ENCODE results near the gene TMEM252. TPM values are rescaled to one million over a fixed set of nuclear protein-coding genes. Genes with fewer than 3 reads are reported as not detected.

TMEM252 gene
- total and polyA plus RNA-seq, 4 donors: not detected

DNA sequence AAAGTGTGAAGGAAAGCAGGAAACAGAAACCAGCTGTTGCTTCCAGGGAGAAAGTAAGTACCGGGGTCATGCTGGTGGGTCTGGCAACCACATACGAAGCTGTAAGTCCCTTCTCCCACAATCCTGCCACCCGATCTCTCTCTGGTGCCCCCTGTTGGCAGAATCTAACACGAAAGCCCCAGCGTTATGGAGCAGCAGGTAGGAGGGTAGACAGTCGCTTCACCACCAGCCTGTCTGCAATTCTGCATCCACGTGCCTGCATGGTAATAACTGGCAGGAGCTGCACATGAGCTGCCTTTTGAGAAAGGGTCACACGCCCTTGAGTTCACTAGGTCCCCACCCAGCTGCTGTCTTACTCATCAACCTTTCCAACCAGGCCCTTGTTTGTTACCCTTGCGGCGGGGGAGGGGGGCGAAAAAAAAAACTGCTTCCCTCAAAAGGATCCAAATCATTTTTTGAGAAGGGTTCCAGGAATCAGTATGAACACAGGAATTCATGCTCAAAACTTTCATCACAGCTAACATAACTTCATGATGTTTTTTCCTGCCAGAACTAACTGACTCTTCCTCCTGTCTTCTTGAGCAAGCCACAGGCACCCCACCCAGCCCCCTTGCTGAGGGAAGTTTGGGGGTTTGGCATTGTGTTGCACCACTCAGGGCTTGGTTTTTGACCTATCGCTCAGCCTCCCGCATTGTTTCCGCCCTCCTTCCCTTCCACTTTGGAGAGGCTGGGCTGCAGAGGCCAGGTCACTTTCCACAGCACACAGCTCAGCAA lies 19.6 kb upstream of the TMEM252 start:
- Histone ChIP-seq H3K36me3 (ENCODE audit: control insufficient read depth in 4 of 4, insufficient read depth in 4 of 4, low read length in 4 of 4) (no peaks in the 10 kb centered on the region), H3K4me1 (ENCODE audit: control insufficient read depth in 5 of 5, insufficient read depth in 5 of 5, low read length in 5 of 5) (peaks cover 0 to 14% (median 8%) of the 10 kb centered on the region in 5 donors), H3K9ac (ENCODE audit: insufficient read depth in 1 of 2, low read length in 2 of 2) (no peak overlapping the region), H3K9me3 (ENCODE audit: control insufficient read depth in 4 of 4, insufficient read depth in 3 of 4, low read length in 3 of 4) (peaks cover 0 to 2% (median 0%) of the 10 kb centered on the region in 4 donors), H3K4me3 (no peak overlapping the region), H3K27ac (ENCODE audit: low read depth in 1 of 2, low read length in 1 of 2) (peak overlapping the region in 1 of 2 donors; percentile 69), H3K27me3 (ENCODE audit: control insufficient read depth in 3 of 3, insufficient read depth in 3 of 3, low read length in 2 of 3) (no peaks in the 10 kb centered on the region)
- WGBS, 2 donors: 21 to 37% methylated on average over 14 of the region's 14 CpGs
- DNase-seq (peak; percentile 52 to 73 (median 68)), ATAC-seq (ENCODE audit: insufficient read depth, low FRiP score) (peak; percentile 62)
- TF ChIP-seq, protein P1, sequence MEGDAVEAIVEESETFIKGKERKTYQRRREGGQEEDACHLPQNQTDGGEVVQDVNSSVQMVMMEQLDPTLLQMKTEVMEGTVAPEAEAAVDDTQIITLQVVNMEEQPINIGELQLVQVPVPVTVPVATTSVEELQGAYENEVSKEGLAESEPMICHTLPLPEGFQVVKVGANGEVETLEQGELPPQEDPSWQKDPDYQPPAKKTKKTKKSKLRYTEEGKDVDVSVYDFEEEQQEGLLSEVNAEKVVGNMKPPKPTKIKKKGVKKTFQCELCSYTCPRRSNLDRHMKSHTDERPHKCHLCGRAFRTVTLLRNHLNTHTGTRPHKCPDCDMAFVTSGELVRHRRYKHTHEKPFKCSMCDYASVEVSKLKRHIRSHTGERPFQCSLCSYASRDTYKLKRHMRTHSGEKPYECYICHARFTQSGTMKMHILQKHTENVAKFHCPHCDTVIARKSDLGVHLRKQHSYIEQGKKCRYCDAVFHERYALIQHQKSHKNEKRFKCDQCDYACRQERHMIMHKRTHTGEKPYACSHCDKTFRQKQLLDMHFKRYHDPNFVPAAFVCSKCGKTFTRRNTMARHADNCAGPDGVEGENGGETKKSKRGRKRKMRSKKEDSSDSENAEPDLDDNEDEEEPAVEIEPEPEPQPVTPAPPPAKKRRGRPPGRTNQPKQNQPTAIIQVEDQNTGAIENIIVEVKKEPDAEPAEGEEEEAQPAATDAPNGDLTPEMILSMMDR (IDR thresholded peaks at IDR 0.05; ENCODE audit: control extremely low read depth, extremely low read depth): no peak

DNA sequence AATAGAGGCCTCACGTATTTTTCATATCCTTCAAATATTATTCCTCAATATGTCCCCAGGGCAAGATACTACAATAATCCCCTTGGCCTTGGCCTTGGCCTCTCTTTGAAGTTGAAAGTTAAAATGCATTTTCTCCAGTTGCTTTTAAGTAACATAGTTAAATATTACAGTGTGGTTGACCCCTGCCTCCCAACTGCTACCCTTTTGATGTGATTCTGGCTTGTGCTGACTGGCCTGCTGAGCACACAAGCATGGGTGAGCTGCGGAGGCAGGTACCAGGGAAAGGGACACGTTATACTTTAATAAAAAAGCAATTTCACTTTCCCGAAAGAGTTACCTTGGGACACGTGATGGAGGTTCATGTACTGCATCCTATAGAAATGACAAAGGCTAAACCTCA lies 17.9 kb upstream of the TMEM252 start:
- H3K4me1 ChIP-seq (ENCODE audit: control insufficient read depth in 5 of 5, insufficient read depth in 5 of 5, low read length in 5 of 5): peaks cover 0 to 14% (median 8%) of the 10 kb centered on the region in 5 donors
- H3K9me3 ChIP-seq (ENCODE audit: control insufficient read depth in 4 of 4, insufficient read depth in 3 of 4, low read length in 3 of 4): peaks cover 0 to 2% (median 0%) of the 10 kb centered on the region in 4 donors
- no peak overlapping the region for H3K4me3 ChIP-seq
- ATAC-seq (ENCODE audit: insufficient read depth, low FRiP score) (no peak), DNase-seq (no peak)
- no peaks in the 10 kb centered on the region for H3K27me3 ChIP-seq (ENCODE audit: control insufficient read depth in 3 of 3, insufficient read depth in 3 of 3, low read length in 2 of 3)
- WGBS, 2 donors: 94 to 96% methylated on average over 5 of the region's 5 CpGs
- H3K27ac ChIP-seq (ENCODE audit: low read depth in 1 of 2, low read length in 1 of 2): no peak overlapping the region
- no peaks in the 10 kb centered on the region for H3K36me3 ChIP-seq (ENCODE audit: control insufficient read depth in 4 of 4, insufficient read depth in 4 of 4, low read length in 4 of 4)
- TF ChIP-seq, protein P1 (IDR thresholded peaks at IDR 0.05; ENCODE audit: control extremely low read depth, extremely low read depth): no peak
- H3K9ac ChIP-seq (ENCODE audit: insufficient read depth in 1 of 2, low read length in 2 of 2): no peak overlapping the region

- no peak overlapping the region for H3K27ac ChIP-seq (ENCODE audit: low read depth in 1 of 2, low read length in 1 of 2)
- ATAC-seq (ENCODE audit: insufficient read depth, low FRiP score): no peak
- no peaks in the 10 kb centered on the region for H3K36me3 ChIP-seq (ENCODE audit: control insufficient read depth in 4 of 4, insufficient read depth in 4 of 4, low read length in 4 of 4)
- DNase-seq: no peak
- TF ChIP-seq, protein P1 (IDR thresholded peaks at IDR 0.05; ENCODE audit: control extremely low read depth, extremely low read depth): no peak
- 29 to 53% methylated on average over 1 of the region's 1 CpG for WGBS, 2 donors
- no peaks in the 10 kb centered on the region for H3K27me3 ChIP-seq (ENCODE audit: control insufficient read depth in 3 of 3, insufficient read depth in 3 of 3, low read length in 2 of 3)
- no peak overlapping the region for H3K9ac ChIP-seq (ENCODE audit: insufficient read depth in 1 of 2, low read length in 2 of 2)
- peaks cover 0 to 14% (median 8%) of the 10 kb centered on the region in 5 donors for H3K4me1 ChIP-seq (ENCODE audit: control insufficient read depth in 5 of 5, insufficient read depth in 5 of 5, low read length in 5 of 5)
- H3K9me3 ChIP-seq (ENCODE audit: control insufficient read depth in 4 of 4, insufficient read depth in 3 of 4, low read length in 3 of 4): peaks cover 0 to 2% (median 0%) of the 10 kb centered on the region in 4 donors
- H3K4me3 ChIP-seq: no peak overlapping the region
Measured at GRCh38 chr9:68555437-68556150, 14.9 kb upstream of the TMEM252 start.
